SK-N-SH (cell line): ENCODE data around the gene EPOP.

Source experiments
- CTCF ChIP-seq: fragments of 200-600 bp; sonication (generic); IDR thresholded peaks from 2 replicates; pipeline ENCODE4 v1.6.1; 2017; ENCODE audit warnings: antibody characterized with exemption, mild to moderate bottlenecking, moderate library complexity
- EP300 ChIP-seq, 2 experiments: IDR thresholded peaks; 2 replicates each; pipeline versions ENCODE4 v1.4.0 to v1.6.1; 2012; ENCODE audit warnings: borderline replicate concordance in 1 of 2, low read depth in 1 of 2, low read length in 1 of 2
- EZH2phosphoT487 ChIP-seq: fragments of 200-600 bp; sonication (generic); IDR thresholded peaks from 2 replicates; pipeline ENCODE4 v1.6.1; 2017; ENCODE audit warnings: low read depth, mixed run types, mild to moderate bottlenecking, antibody characterized with exemption, moderate library complexity, borderline replicate concordance
- FOXM1 ChIP-seq: IDR thresholded peaks from 2 replicates; pipeline ENCODE4 v1.4.0; 2012; ENCODE audit warnings: low read depth, mild to moderate bottlenecking
- MXI1 ChIP-seq: IDR thresholded peaks from 2 replicates; pipeline ENCODE4 v1.6.1; 2012; ENCODE audit warnings: mild to moderate bottlenecking, low read depth, low read length, improper control_type of control experiment
- NRF1 ChIP-seq: IDR thresholded peaks from 2 replicates; pipeline ENCODE4 v1.6.1; 2012; ENCODE audit warnings: low read depth, mild to moderate bottlenecking, low read length
- POLR2AphosphoS5 ChIP-seq: IDR thresholded peaks from 2 replicates; pipeline ENCODE4 v1.6.1; 2012; ENCODE audit warnings: low read depth, low read length
- RCOR1 ChIP-seq: fragments of 150-350 bp; IDR thresholded peaks from 2 replicates; pipeline ENCODE4 v1.6.1; 2017; ENCODE audit warnings: antibody characterized with exemption, low read length
- RFX5 ChIP-seq: IDR thresholded peaks from 2 replicates; pipeline ENCODE4 v1.6.1; 2012; ENCODE audit warnings: mild to moderate bottlenecking, improper control_type of control experiment, low read length
- RXRA ChIP-seq: IDR thresholded peaks from 2 replicates; pipeline ENCODE4 v1.4.0; 2012; ENCODE audit warnings: low read depth, mild to moderate bottlenecking, borderline replicate concordance
- SIN3A ChIP-seq: IDR thresholded peaks from 2 replicates; pipeline ENCODE4 v1.6.1; 2012; ENCODE audit warnings: low read depth, mild to moderate bottlenecking, low read length, moderate library complexity, borderline replicate concordance
- TCF12 ChIP-seq: IDR thresholded peaks from 2 replicates; pipeline ENCODE4 v1.4.0; 2012
- USF1 ChIP-seq: IDR thresholded peaks from 2 replicates; pipeline ENCODE4 v1.4.0; 2012; ENCODE audit warnings: low read depth, borderline replicate concordance
- ZBTB33 ChIP-seq: IDR thresholded peaks from 2 replicates; pipeline ENCODE4 v1.4.0; 2012; ENCODE audit warnings: low read depth, borderline replicate concordance

GRCh38 chr17:38627957-38628356 is 46.8 kb downstream of the EPOP start:
- TF ChIP-seq CTCF = no peak
- no peak for TF ChIP-seq POLR2AphosphoS5
- no peak for TF ChIP-seq FOXM1
- no peak for TF ChIP-seq EZH2phosphoT487
- no peak for TF ChIP-seq EP300 (IDR thresholded peaks at IDR 0.05; ENCODE audit: borderline replicate concordance in 1 of 2, low read depth in 1 of 2, low read length in 1 of 2)
- TF ChIP-seq USF1 = no peak
- no peak for TF ChIP-seq RCOR1
- no peak for TF ChIP-seq MXI1
- no peak for TF ChIP-seq ZBTB33
- TF ChIP-seq NRF1 = no peak
- TF ChIP-seq RFX5 = no peak
- TF ChIP-seq SIN3A = no peak
- TF ChIP-seq TCF12 = no peak
- TF ChIP-seq RXRA = no peak
